LNCaP clone FGC (cell line): Measurements from ENCODE around the gene VGLL4.

Source experiments
- DNase-seq: peaks from one replicate; pipeline ENCODE4 v3.0.0-alpha.2; 2011; ENCODE audit warnings: low read depth
- H3K4me3 ChIP-seq: 2 replicates; pipeline ENCODE4 v1.5.1; 2011; ENCODE audit warnings: mild to moderate bottlenecking, low read depth, low read length, control low read depth
- CTCF ChIP-seq: IDR thresholded peaks from 2 replicates; pipeline ENCODE4 v1.5.1; 2012; ENCODE audit warnings: mild to moderate bottlenecking; ENCODE audit not compliant: control insufficient read depth, insufficient read depth; ENCODE audit errors: extremely low read depth

The VGLL4 gene

DNA sequence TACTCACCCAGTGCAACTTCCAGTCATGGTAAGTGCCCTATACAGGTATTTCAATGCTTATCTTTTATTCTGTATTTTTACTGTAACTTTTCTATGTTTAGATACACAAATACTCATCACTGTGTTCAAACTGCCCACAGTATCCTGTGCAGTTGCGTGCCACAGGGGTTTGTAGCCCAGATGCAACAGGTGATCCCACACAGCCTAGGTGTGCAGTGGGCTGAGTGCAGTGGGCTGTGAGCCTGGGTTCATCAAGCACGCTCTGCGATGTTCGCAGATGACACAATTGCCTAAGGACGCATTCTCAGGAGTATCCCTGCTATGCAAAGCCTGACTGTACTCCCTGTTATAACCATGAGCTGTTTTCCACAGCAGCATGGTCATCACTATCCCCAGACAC is 36.2 kb upstream of the VGLL4 start:
- no peak overlapping the region for H3K4me3 ChIP-seq
- DNase-seq = no peak
- no peak for TF ChIP-seq CTCF

GRCh38 chr3:11672363-11672762 is 28.6 kb upstream of the VGLL4 start:
- peak overlapping the region; percentile 14; the same call in 1 of the 2 replicates for H3K4me3 ChIP-seq
- DNase-seq = no peak
- TF ChIP-seq CTCF = no peak

DNA sequence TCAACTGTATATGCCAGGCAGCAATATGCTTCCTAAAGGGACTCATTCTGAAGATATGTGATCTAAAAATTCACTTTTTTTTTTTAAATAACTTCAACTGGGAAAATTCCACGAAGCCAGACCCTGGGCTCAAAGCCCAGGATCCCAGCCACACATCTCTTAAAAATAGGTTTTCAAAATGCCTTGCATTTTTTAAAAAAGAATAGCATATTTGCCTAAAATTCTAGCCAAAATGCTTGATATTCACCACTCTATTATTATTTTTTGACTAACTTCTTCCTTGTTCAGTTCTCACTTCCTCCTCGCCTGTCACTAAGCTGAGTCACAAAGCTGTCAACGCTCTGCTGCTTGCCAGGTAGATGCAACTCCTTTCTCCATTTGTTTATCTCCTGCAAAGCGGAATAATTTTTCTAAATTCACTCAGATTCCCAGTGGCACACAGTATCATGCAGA is 28.0 kb upstream of the VGLL4 start:
- TF ChIP-seq CTCF = no peak
- no peak overlapping the region for H3K4me3 ChIP-seq
- DNase-seq = no peak

- no peak for DNase-seq
- no peak overlapping the region for H3K4me3 ChIP-seq
- TF ChIP-seq CTCF = no peak
Measured at GRCh38 chr3:11668243-11669235, 24.8 kb upstream of the VGLL4 start.

- no peak overlapping the region for H3K4me3 ChIP-seq
- no peak for DNase-seq
- no peak for TF ChIP-seq CTCF
Measured at GRCh38 chr3:11665331-11665730, 21.6 kb upstream of the VGLL4 start.

DNA sequence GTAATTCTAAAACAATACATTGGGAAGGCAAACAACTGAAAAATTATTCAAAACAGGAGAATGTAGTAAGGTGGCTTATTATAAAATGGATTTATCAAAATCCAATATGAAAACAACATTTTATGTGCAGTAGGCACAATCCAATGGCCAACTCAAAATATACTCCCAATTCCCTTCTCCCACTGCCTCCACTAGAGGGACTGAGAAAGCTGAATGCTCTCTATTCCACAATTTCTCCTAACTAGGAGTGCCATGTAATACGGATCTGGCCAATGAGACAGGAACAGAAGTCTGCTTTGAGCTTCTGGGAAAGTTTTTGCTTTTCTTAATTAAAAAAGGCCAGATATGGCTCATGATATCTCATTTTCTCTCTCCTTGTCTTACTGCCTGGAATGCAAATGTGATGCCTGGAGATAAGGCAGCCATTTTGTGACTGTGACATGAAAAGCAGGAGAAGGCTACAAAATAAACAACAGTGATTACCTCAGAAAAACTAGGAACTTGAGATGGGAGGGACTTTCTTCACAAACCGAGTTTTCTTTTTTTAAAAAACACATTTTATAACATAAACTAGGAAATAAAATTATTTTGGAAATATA is 18.8 kb upstream of the VGLL4 start:
- TF ChIP-seq CTCF = 0 out of 2 replicates have a peak, but pooled peaks have one; percentile 14
- no peak overlapping the region for H3K4me3 ChIP-seq
- no peak for DNase-seq

GRCh38 chr3:11661827-11662226 is 18.1 kb upstream of the VGLL4 start:
- no peak overlapping the region for H3K4me3 ChIP-seq
- TF ChIP-seq CTCF = no peak
- DNase-seq = no peak
